CD8-positive, alpha-beta memory T cell (primary cell): ENCODE measurements around the gene RAB40B. TPM values are rescaled to one million over a fixed set of nuclear protein-coding genes. Genes with fewer than 3 reads are reported as not detected.
"Not testable (repeated sequence)": the region's sequence is repeated elsewhere in the genome, so short reads cannot be mapped to it uniquely, and the experiment has no call there.

Experiments used
- CTCF ChIA-PET: fragments of 350-600 bp; sonication (Branson Sonifier 250); formaldehyde crosslinking; loops from one replicate; lab custom pipeline; 2021; ENCODE audit warnings: antibody characterized with exemption; lab: Charles Lee
- POLR2A ChIA-PET: fragments of 350-600 bp; sonication (Branson Sonifier 250); formaldehyde crosslinking; loops from one replicate; lab custom pipeline; 2021; ENCODE audit warnings: antibody characterized with exemption; lab: Charles Lee
- DNase-seq, 5 donors: peaks; one replicate each; pipeline versions ENCODE4 v3.0.0 to v3.0.0-alpha.2; 2020 to 2022; ENCODE audit warnings: mixed read lengths in 1 of 5
- H3K27ac ChIP-seq: one replicate; pipeline ENCODE4 v1.7.0; 2013; ENCODE audit warnings: low read depth, mild to moderate bottlenecking, low read length, moderate library complexity
- H3K27me3 ChIP-seq: 2 replicates; pipeline ENCODE4 v1.7.0; 2013; ENCODE audit warnings: low read length, mild to moderate bottlenecking; ENCODE audit not compliant: insufficient read depth, poor library complexity, severe bottlenecking
- H3K36me3 ChIP-seq: 2 replicates; pipeline ENCODE4 v1.7.0; 2013; ENCODE audit warnings: mild to moderate bottlenecking, low read length, moderate library complexity; ENCODE audit not compliant: insufficient read depth
- H3K4me1 ChIP-seq: 2 replicates; pipeline ENCODE4 v1.7.0; 2013; ENCODE audit warnings: mild to moderate bottlenecking, low read length, moderate library complexity; ENCODE audit not compliant: insufficient read depth
- H3K4me3 ChIP-seq: 2 replicates; pipeline ENCODE4 v1.7.0; 2013; ENCODE audit warnings: mild to moderate bottlenecking, low read length
- H3K9me3 ChIP-seq: 2 replicates; pipeline ENCODE4 v1.7.0; 2013; ENCODE audit warnings: mild to moderate bottlenecking, low read length
- H3K27ac Mint-ChIP-seq, 8 donors: one replicate each; pipeline ENCODE4 v1.8.0; 2020 to 2021; ENCODE audit warnings: mixed read lengths in 8 of 8, mild to moderate bottlenecking in 6 of 8, inconsistent platforms in 3 of 8, moderate library complexity in 3 of 8
- H3K27me3 Mint-ChIP-seq, 2 donors: one replicate each; pipeline ENCODE4 v1.8.0; 2020 to 2021; ENCODE audit warnings: mixed read lengths in 2 of 2, mild to moderate bottlenecking in 1 of 2, moderate library complexity in 1 of 2
- H3K36me3 Mint-ChIP-seq, 3 donors: one replicate each; pipeline ENCODE4 v1.8.0; 2020 to 2021; ENCODE audit warnings: mixed read lengths in 3 of 3, inconsistent platforms in 1 of 3, mild to moderate bottlenecking in 1 of 3
- H3K4me1 Mint-ChIP-seq, 3 donors: one replicate each; pipeline ENCODE4 v1.8.0; 2020 to 2021; ENCODE audit warnings: mixed read lengths in 3 of 3, inconsistent platforms in 1 of 3, mild to moderate bottlenecking in 1 of 3
- H3K4me3 Mint-ChIP-seq, 7 donors: one replicate each; pipeline ENCODE4 v1.8.0; 2020 to 2021; ENCODE audit warnings: mixed read lengths in 7 of 7, mild to moderate bottlenecking in 6 of 7, moderate library complexity in 4 of 7, inconsistent platforms in 2 of 7
- H3K9me3 Mint-ChIP-seq, 5 donors: one replicate each; pipeline ENCODE4 v1.8.0; 2020 to 2022; ENCODE audit warnings: mixed read lengths in 5 of 5, mild to moderate bottlenecking in 3 of 5, moderate library complexity in 2 of 5, inconsistent platforms in 1 of 5
- polyA plus RNA-seq: library from polyadenylated mRNA; unstranded; fragments of 300-500 nt; fragmentation: Illumina TruSeq; gene quantifications from one replicate; pipeline ENCODE4 v1.2.3, GENCODE V29; 2021
- total RNA-seq, 2 experiments: library from RNA; stranded (reverse); gene quantifications; one replicate each; pipeline ENCODE4 v1.2.3, GENCODE V29; 2021

The RAB40B gene
- total and polyA plus RNA-seq, 3 experiments from 2014 or later = 3.2 to 4.3 (median 4.0) TPM

DNA sequence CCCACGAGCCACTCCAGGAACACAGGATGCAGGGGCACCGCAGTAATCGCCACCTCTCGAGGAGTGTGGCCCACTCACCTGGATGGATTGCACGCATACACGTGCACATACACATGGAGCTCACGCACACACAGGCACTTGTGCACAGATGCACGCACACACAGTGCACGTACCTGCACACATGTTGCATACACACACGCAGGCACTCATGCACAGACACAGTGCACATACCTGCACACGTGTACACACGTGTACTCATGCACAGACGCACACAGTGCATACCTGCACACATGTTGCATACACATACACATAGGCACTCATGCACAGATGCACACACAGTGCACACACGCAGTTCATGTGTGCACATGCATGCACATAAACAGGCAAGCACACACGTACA lies 38.6 kb downstream of the RAB40B start:
- H3K4me1 Mint-ChIP-seq = no peaks in the 10 kb centered on the region
- Histone ChIP-seq H3K27me3 (no peaks in the 10 kb centered on the region), H3K36me3 (no peaks in the 10 kb centered on the region), H3K27ac (no peak overlapping the region), H3K4me1 (no peaks in the 10 kb centered on the region), H3K9me3 (no peaks in the 10 kb centered on the region), H3K4me3 (no peak overlapping the region)
- ChIA-PET POLR2A (no interaction called here), CTCF (no interaction called here)
- H3K36me3 Mint-ChIP-seq = peaks cover 0 to 8% (median 3%) of the 10 kb centered on the region in 3 donors
- no peaks in the 10 kb centered on the region for H3K9me3 Mint-ChIP-seq
- no peaks in the 10 kb centered on the region for H3K27me3 Mint-ChIP-seq
- DNase-seq = no peak
- no peak overlapping the region for H3K4me3 Mint-ChIP-seq
- peak overlapping the region in 1 of 8 donors; percentile 57 for H3K27ac Mint-ChIP-seq

GRCh38 chr17:82658796-82659452 lies 39.6 kb downstream of the RAB40B start:
- peak in 1 of 5 donors; percentile 42 for DNase-seq
- H3K4me1 ChIP-seq = no peaks in the 10 kb centered on the region
- no peak overlapping the region for H3K4me3 ChIP-seq
- Mint-ChIP-seq H3K4me1 (no peaks in the 10 kb centered on the region), H3K27me3 (no peaks in the 10 kb centered on the region), H3K36me3 (peaks cover 0 to 8% (median 3%) of the 10 kb centered on the region in 3 donors), H3K4me3 (no peak overlapping the region), H3K9me3 (no peaks in the 10 kb centered on the region), H3K27ac (no peak overlapping the region)
- no peak overlapping the region for H3K27ac ChIP-seq
- no peaks in the 10 kb centered on the region for H3K27me3 ChIP-seq
- ChIA-PET POLR2A (no interaction called here), CTCF (no interaction called here)
- no peaks in the 10 kb centered on the region for H3K36me3 ChIP-seq
- no peaks in the 10 kb centered on the region for H3K9me3 ChIP-seq

DNA sequence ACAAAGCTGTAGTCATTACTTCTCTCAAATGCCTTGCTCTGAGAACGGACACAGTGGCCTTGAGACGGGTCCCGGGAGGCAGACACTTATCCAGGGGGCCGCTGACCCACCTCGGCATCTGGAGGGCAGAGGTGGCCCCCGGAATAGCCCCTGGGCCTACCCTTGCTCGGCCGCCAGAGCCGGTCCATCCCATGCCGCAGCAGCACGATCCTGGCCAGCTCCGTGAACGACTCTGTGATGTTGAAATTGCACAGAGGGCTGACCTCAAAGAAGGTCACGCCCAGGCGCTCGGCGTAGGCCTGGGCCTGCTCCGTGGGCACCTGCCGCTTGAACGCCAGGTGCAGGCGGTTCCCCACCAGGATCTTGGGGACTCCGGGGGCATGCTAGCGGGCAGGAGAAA lies 40.2 kb downstream of the RAB40B start:
- H3K4me3 ChIP-seq = no peak overlapping the region
- no peak overlapping the region for H3K27ac ChIP-seq
- H3K9me3 ChIP-seq = no peaks in the 10 kb centered on the region
- H3K36me3 Mint-ChIP-seq = peaks cover 0 to 8% (median 3%) of the 10 kb centered on the region in 3 donors
- CTCF ChIA-PET = no interaction called here
- no peaks in the 10 kb centered on the region for H3K36me3 ChIP-seq
- no peaks in the 10 kb centered on the region for H3K27me3 Mint-ChIP-seq
- DNase-seq = peak in 1 of 5 donors; percentile 42
- no peak overlapping the region for H3K27ac Mint-ChIP-seq
- H3K9me3 Mint-ChIP-seq = no peaks in the 10 kb centered on the region
- POLR2A ChIA-PET = no interaction called here
- H3K4me1 Mint-ChIP-seq = no peaks in the 10 kb centered on the region
- no peak overlapping the region for H3K4me3 Mint-ChIP-seq
- no peaks in the 10 kb centered on the region for H3K27me3 ChIP-seq
- H3K4me1 ChIP-seq = no peaks in the 10 kb centered on the region

GRCh38 chr17:82657926-82658325 lies 40.6 kb downstream of the RAB40B start:
- no peak overlapping the region for H3K4me3 Mint-ChIP-seq
- Histone ChIP-seq H3K4me3 (no peak overlapping the region), H3K27ac (no peak overlapping the region), H3K9me3 (no peaks in the 10 kb centered on the region), H3K36me3 (no peaks in the 10 kb centered on the region), H3K4me1 (no peaks in the 10 kb centered on the region), H3K27me3 (no peaks in the 10 kb centered on the region)
- POLR2A ChIA-PET = no interaction called here
- H3K27ac Mint-ChIP-seq = no peak overlapping the region
- H3K9me3 Mint-ChIP-seq = no peaks in the 10 kb centered on the region
- peaks cover 0 to 8% (median 3%) of the 10 kb centered on the region in 3 donors for H3K36me3 Mint-ChIP-seq
- DNase-seq = no peak
- H3K4me1 Mint-ChIP-seq = no peaks in the 10 kb centered on the region
- CTCF ChIA-PET = no interaction called here
- no peaks in the 10 kb centered on the region for H3K27me3 Mint-ChIP-seq

- CTCF ChIA-PET = interaction anchor here (0.7 kb wide), 1 partner anchor 248 kb away, joined by 3 read pairs; no protein-coding TSS in a partner anchor
- no peaks in the 10 kb centered on the region for H3K4me1 Mint-ChIP-seq
Observed at GRCh38 chr17:82656266-82656665, 42.2 kb downstream of the RAB40B start.

GRCh38 chr17:82655523-82655922 lies 43.0 kb downstream of the RAB40B start:
- Mint-ChIP-seq H3K9me3 (no peaks in the 10 kb centered on the region), H3K36me3 (peaks cover 0 to 8% (median 3%) of the 10 kb centered on the region in 3 donors), H3K27me3 (no peaks in the 10 kb centered on the region), H3K27ac (no peak overlapping the region), H3K4me3 (no peak overlapping the region), H3K4me1 (no peaks in the 10 kb centered on the region)
- DNase-seq = peak in 1 of 5 donors; percentile 47
- no peaks in the 10 kb centered on the region for H3K4me1 ChIP-seq
- no peak overlapping the region for H3K4me3 ChIP-seq
- POLR2A ChIA-PET = no interaction called here
- H3K27me3 ChIP-seq = no peaks in the 10 kb centered on the region
- CTCF ChIA-PET = interaction anchor here (0.7 kb wide), 1 partner anchor 248 kb away, joined by 3 read pairs; no protein-coding TSS in a partner anchor
- no peaks in the 10 kb centered on the region for H3K36me3 ChIP-seq
- no peaks in the 10 kb centered on the region for H3K9me3 ChIP-seq
- no peak overlapping the region for H3K27ac ChIP-seq

More at GRCh38 chr17:82656266-82656665, 42.2 kb downstream of the RAB40B start:
- Histone ChIP-seq H3K36me3 (no peaks in the 10 kb centered on the region), H3K4me3 (no peak overlapping the region), H3K9me3 (no peaks in the 10 kb centered on the region), H3K27me3 (no peaks in the 10 kb centered on the region), H3K27ac (no peak overlapping the region), H3K4me1 (no peaks in the 10 kb centered on the region)
- H3K27me3 Mint-ChIP-seq = no peaks in the 10 kb centered on the region
- peak in 1 of 5 donors; percentile 17 for DNase-seq
- peaks cover 0 to 8% (median 3%) of the 10 kb centered on the region in 3 donors for H3K36me3 Mint-ChIP-seq
- H3K9me3 Mint-ChIP-seq = no peaks in the 10 kb centered on the region
- no peak overlapping the region for H3K4me3 Mint-ChIP-seq
- POLR2A ChIA-PET = no interaction called here
- H3K27ac Mint-ChIP-seq = no peak overlapping the region

GRCh38 chr17:82655038-82655479 lies 43.4 kb downstream of the RAB40B start:
- POLR2A ChIA-PET = no interaction called here
- peak in 1 of 5 donors; percentile 7 for DNase-seq
- Mint-ChIP-seq H3K36me3 (peaks cover 0 to 8% (median 3%) of the 10 kb centered on the region in 3 donors), H3K27ac (peak overlapping the region in 2 of 8 donors; percentile 15 to 23), H3K27me3 (no peaks in the 10 kb centered on the region), H3K4me3 (no peak overlapping the region), H3K4me1 (no peaks in the 10 kb centered on the region), H3K9me3 (no peaks in the 10 kb centered on the region)
- H3K27ac ChIP-seq = no peak overlapping the region
- no peaks in the 10 kb centered on the region for H3K36me3 ChIP-seq
- no peaks in the 10 kb centered on the region for H3K27me3 ChIP-seq
- H3K4me1 ChIP-seq = no peaks in the 10 kb centered on the region
- H3K4me3 ChIP-seq = no peak overlapping the region
- H3K9me3 ChIP-seq = no peaks in the 10 kb centered on the region
- CTCF ChIA-PET = no interaction called here

DNA sequence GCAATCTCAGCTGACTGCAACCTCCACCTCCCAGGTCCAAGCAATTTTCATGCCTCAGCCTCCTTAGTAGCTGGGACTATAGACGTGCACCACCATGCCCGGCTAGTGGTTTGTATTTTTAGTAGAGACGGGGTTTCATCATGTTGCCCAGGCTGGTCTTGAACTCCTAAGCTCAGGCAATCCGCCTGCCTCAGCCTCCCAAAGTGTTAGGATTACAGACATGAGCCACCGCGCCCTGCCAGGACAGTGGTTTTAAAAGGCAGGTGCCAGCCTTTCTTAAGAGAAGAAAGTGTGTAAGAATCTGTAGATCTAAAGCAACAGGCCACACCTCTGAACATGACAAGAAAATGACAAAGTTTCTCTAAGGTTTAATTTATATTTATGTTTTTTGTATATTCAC lies 43.9 kb downstream of the RAB40B start:
- H3K9me3 Mint-ChIP-seq, H3K27ac ChIP-seq, H3K4me1 Mint-ChIP-seq, H3K4me3 Mint-ChIP-seq, H3K4me3 ChIP-seq, H3K9me3 ChIP-seq, H3K4me1 ChIP-seq, H3K27me3 Mint-ChIP-seq, H3K36me3 Mint-ChIP-seq, POLR2A ChIA-PET, H3K36me3 ChIP-seq, CTCF ChIA-PET, H3K27me3 ChIP-seq: not testable (repeated sequence)
- peak overlapping the region in 1 of 8 donors; percentile 61 for H3K27ac Mint-ChIP-seq
- DNase-seq = peak in 1 of 5 donors; percentile 10
